Measurements from ENCODE around the gene NRP1. TPM values are rescaled to one million over a fixed set of nuclear protein-coding genes. Genes with fewer than 3 reads are reported as not detected.

Gene NRP1
- total and polyA plus RNA-seq, 2 of the 8 experiments (the other 6 are each of a cell fraction or from before 2014, with no cell fraction given), result 1.2 to 2.1 TPM

GRCh38 chr10:33223326-33224000 is 111.0 kb downstream of the NRP1 start:
- no peak overlapping the region for H2BK120ac ChIP-seq (replicated peaks; ENCODE audit: low read depth, low read length)
- DNase-seq (ENCODE audit: low read depth in 1 of 2, low spot score in 2 of 2), result no peak
- H3K4me1 ChIP-seq (replicated peaks in 1 of 4; ENCODE audit: control insufficient read depth in 3 of 4, insufficient read depth in 4 of 4, low read length in 3 of 4), result peaks cover 0 to 2% (median 0%) of the 10 kb centered on the region in 4 experiments; a peak in 1 of 7 replicates
- no peak overlapping the region for H3K4me2 ChIP-seq (ENCODE audit: insufficient read depth in 1 of 2, low read depth in 2 of 2, low read length in 2 of 2)
- H4K20me1 ChIP-seq (replicated peaks in 1 of 2; ENCODE audit: control insufficient read depth in 1 of 2, insufficient read depth in 2 of 2, low read length in 2 of 2), result no peaks in the 10 kb centered on the region
- FAIRE-seq, result no peak
- H3K56ac ChIP-seq (replicated peaks; ENCODE audit: insufficient read length, low read depth, low read length), result no peak overlapping the region
- H3K4ac ChIP-seq (replicated peaks; ENCODE audit: insufficient read length, low read depth, low read length), result no peak overlapping the region
- no peak overlapping the region for H2BK12ac ChIP-seq (ENCODE audit: low read depth, low read length)
- ChIA-PET CTCF (ENCODE audit: partially characterized antibody) (no interaction called here), POLR2A (ENCODE audit: partially characterized antibody) (no interaction called here)
- H2AK5ac ChIP-seq (ENCODE audit: low read depth, low read length), result no peak overlapping the region
- no peak overlapping the region for H4K91ac ChIP-seq (replicated peaks; ENCODE audit: insufficient read length, low read length)
- H3K23me2 ChIP-seq (ENCODE audit: low read depth, low read length), result no peaks in the 10 kb centered on the region
- no peak overlapping the region for H2BK5ac ChIP-seq (ENCODE audit: low read depth, low read length)
- H3K27me3 ChIP-seq (replicated peaks in 1 of 4; ENCODE audit: control insufficient read depth in 3 of 4, extremely low read depth in 1 of 4, insufficient read depth in 3 of 4, low read length in 3 of 4), result no peaks in the 10 kb centered on the region
- no peaks in the 10 kb centered on the region for H3K36me3 ChIP-seq (ENCODE audit: control insufficient read depth in 2 of 4, insufficient read depth in 4 of 4, low read length in 3 of 4)
- no peak overlapping the region for H3K9ac ChIP-seq (replicated peaks in 1 of 4; ENCODE audit: extremely low read depth in 1 of 4, low read depth in 3 of 4, low read length in 3 of 4)
- H3K4me3 ChIP-seq (ENCODE audit: extremely low read depth in 1 of 4, insufficient read depth in 2 of 4, low read depth in 3 of 4, low read length in 4 of 4), result no peak overlapping the region
- no peak overlapping the region for H3K14ac ChIP-seq (ENCODE audit: insufficient read length)
- no peak overlapping the region for H4K5ac ChIP-seq (ENCODE audit: insufficient read length, low read depth, low read length)
- H3K79me2 ChIP-seq (ENCODE audit: control insufficient read depth in 1 of 2, insufficient read depth in 2 of 2, low read length in 2 of 2), result no peaks in the 10 kb centered on the region
- no peaks in the 10 kb centered on the region for H3K79me1 ChIP-seq (ENCODE audit: low read depth, low read length)
- no peak overlapping the region for H2BK15ac ChIP-seq (ENCODE audit: low read length)
- H3K27ac ChIP-seq (ENCODE audit: low read depth, low read length), result no peak overlapping the region
- no peaks in the 10 kb centered on the region for H3K9me3 ChIP-seq (ENCODE audit: insufficient read depth in 2 of 2, low read depth in 1 of 2, low read length in 1 of 2)
- no peak overlapping the region for H2BK20ac ChIP-seq (ENCODE audit: low read length)
- 94% methylated on average over 3 of the region's 3 CpGs; no CpG with 5 or more reads in 1 of the 2 experiments for WGBS, 2 experiments (ENCODE audit: extremely low coverage in 1 of 2, insufficient coverage in 1 of 2, insufficient read length in 1 of 2, insufficient replicate concordance in 2 of 2, low coverage in 1 of 2, low lambda C conversion rate in 2 of 2, missing lambda C conversion rate in 1 of 2)
- H2AFZ ChIP-seq (ENCODE audit: low read length), result no peak overlapping the region; the same call in 1 of the 2 replicates
- no peak overlapping the region for H4K8ac ChIP-seq (ENCODE audit: extremely low read depth, insufficient read depth, low read length)
- no peak overlapping the region for H3K23ac ChIP-seq (ENCODE audit: insufficient read length)
- no peak overlapping the region for H3K18ac ChIP-seq (ENCODE audit: extremely low read depth, low read length)
- no peak for TF ChIP-seq EZH2 (IDR thresholded peaks at IDR 0.05; ENCODE audit: low read depth, low read length, severe bottlenecking)
- no peak for TF ChIP-seq CTBP2 (IDR thresholded peaks at IDR 0.05; ENCODE audit: borderline replicate concordance, insufficient read depth, insufficient read length, low read length)
- TF ChIP-seq RXRA (IDR thresholded peaks at IDR 0.05; ENCODE audit: insufficient read depth, low read depth, low read length), result no peak
- no peak for TF ChIP-seq PHF8 (conservative IDR thresholded peaks at IDR 0.05; ENCODE audit: low read depth, low read length)
- no peak for TF ChIP-seq CREB1 (IDR thresholded peaks at IDR 0.05)
- TF ChIP-seq KDM5A (IDR thresholded peaks at IDR 0.05; ENCODE audit: low read length), result no peak
- no peak for TF ChIP-seq SIN3A (conservative IDR thresholded peaks at IDR 0.05 in 1 of 2, IDR thresholded peaks at IDR 0.05 in 1 of 2; ENCODE audit: low read depth in 1 of 2, low read length in 2 of 2)
